MM.1S (cell line): ENCODE data around the gene PFN3.
"Not testable (repeated sequence)": the region's sequence is repeated elsewhere in the genome, so short reads cannot be mapped to it uniquely, and the experiment has no call there.

Source experiments
- DNase-seq: peaks from one replicate; pipeline ENCODE4 v3.0.0-alpha.2; 2015
- H2AFZ ChIP-seq: fragments of 300-600 bp; sonication (generic); 2 replicates; pipeline ENCODE4 v1.6.0; 2016; ENCODE audit warnings: antibody characterized with exemption, low read length
- H3F3A ChIP-seq: fragments of 300-600 bp; sonication (generic); 2 replicates; pipeline ENCODE4 v1.6.1; 2016; ENCODE audit warnings: mild to moderate bottlenecking, antibody characterized with exemption, low read length, moderate library complexity, mixed read lengths; ENCODE audit not compliant: insufficient read depth
- H3K27ac ChIP-seq: fragments of 300-600 bp; sonication (generic); 2 replicates; pipeline ENCODE4 v1.5.1; 2016; ENCODE audit warnings: mild to moderate bottlenecking, low read length
- H3K27me3 ChIP-seq: fragments of 300-600 bp; sonication (generic); replicated peaks from 2 replicates; pipeline ENCODE4 v1.6.0; 2016; ENCODE audit warnings: low read length; ENCODE audit not compliant: insufficient read depth
- H3K36me3 ChIP-seq: fragments of 300-600 bp; sonication (generic); replicated peaks from 2 replicates; pipeline ENCODE4 v1.6.1; 2016; ENCODE audit warnings: mild to moderate bottlenecking, low read length, mixed read lengths; ENCODE audit not compliant: insufficient read depth
- H3K4me1 ChIP-seq: fragments of 300-600 bp; sonication (generic); 2 replicates; pipeline ENCODE4 v1.6.1; 2016; ENCODE audit warnings: low read length, mixed read lengths
- H3K4me2 ChIP-seq: fragments of 300-600 bp; sonication (generic); 2 replicates; pipeline ENCODE4 v1.6.0; 2016; ENCODE audit warnings: low read depth, low read length
- H3K4me3 ChIP-seq: fragments of 300-600 bp; sonication (generic); 2 replicates; pipeline ENCODE4 v1.5.1; 2016; ENCODE audit warnings: low read length, mixed read lengths
- H3K79me2 ChIP-seq: fragments of 300-600 bp; sonication (generic); 2 replicates; pipeline ENCODE4 v1.6.1; 2016; ENCODE audit warnings: mixed run types, low read length, mixed read lengths
- H3K9ac ChIP-seq: fragments of 300-600 bp; sonication (generic); 2 replicates; pipeline ENCODE4 v1.6.1; 2016; ENCODE audit warnings: low read length, mixed read lengths
- H3K9me2 ChIP-seq: fragments of 300-600 bp; sonication (generic); replicated peaks from 2 replicates; pipeline ENCODE4 v1.6.1; 2016; ENCODE audit warnings: mild to moderate bottlenecking, low read length, mixed read lengths; ENCODE audit not compliant: insufficient read depth
- H3K9me3 ChIP-seq: fragments of 300-600 bp; sonication (generic); replicated peaks from 2 replicates; pipeline ENCODE4 v1.6.1; 2016; ENCODE audit warnings: mild to moderate bottlenecking, low read length, mixed read lengths; ENCODE audit not compliant: insufficient read depth
- H4K20me1 ChIP-seq: fragments of 300-600 bp; sonication (generic); 2 replicates; pipeline ENCODE4 v1.6.1; 2016; ENCODE audit warnings: mild to moderate bottlenecking, low read length, moderate library complexity, mixed read lengths; ENCODE audit not compliant: insufficient read depth
- EZH2 ChIP-seq: fragments of 300-600 bp; sonication (generic); optimal IDR thresholded peaks from 2 replicates; pipeline ENCODE3; 2017; ENCODE audit warnings: low read depth, mild to moderate bottlenecking, antibody characterized with exemption, low read length, mixed read lengths
- EZH2phosphoT487 ChIP-seq: fragments of 300-600 bp; sonication (generic); IDR thresholded peaks from 2 replicates; pipeline ENCODE4 v1.6.1; 2018; ENCODE audit warnings: antibody characterized with exemption, low read length
- TF ChIP-seq, protein P1 (sequence below): fragments of 300-600 bp; sonication (generic); IDR thresholded peaks from 2 replicates; pipeline ENCODE4 v1.5.1; 2016; ENCODE audit warnings: antibody characterized with exemption, low read length, mixed read lengths

PFN3 gene

DNA sequence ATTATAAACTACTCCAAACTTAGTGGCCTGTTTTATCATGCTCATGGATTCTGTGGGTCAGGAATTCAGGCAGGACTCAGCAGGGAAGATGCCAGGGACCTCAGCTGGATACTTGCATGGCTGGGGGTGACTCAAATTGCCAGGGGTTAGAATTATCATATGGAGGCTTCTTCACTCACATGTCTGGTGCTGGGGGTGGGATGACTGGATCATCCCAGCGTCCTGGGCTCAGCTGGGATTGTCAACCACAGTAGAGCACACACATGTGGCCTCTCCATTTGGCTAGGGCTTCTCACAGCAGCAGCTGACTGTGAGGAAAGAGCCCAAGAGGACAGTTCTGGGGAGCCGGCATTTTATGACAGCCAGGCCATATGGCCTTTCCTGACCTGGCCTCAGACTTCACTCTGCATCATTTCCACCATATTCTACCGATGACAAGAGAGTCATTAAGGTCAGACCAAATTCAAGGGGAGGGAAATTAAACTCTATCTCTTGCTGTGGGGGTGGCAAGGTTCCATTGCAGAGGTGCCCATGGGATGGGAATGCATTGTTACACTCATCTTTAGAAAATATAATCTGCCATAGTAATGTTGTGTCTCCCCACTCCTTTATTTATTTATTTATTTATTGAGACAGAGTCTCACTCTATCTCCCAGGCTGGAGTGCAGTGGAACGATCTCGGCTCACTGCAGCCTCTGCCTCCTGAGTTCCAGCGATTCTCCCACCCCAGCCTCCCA is 20.8 kb upstream of the PFN3 start:
- Histone ChIP-seq H3K4me3 (no peak overlapping the region), H4K20me1 (no peaks in the 10 kb centered on the region), H3K4me2 (no peak overlapping the region), H3K9me2 (no peaks in the 10 kb centered on the region), H3K27me3 (no peaks in the 10 kb centered on the region), H3K79me2 (no peaks in the 10 kb centered on the region), H3K9ac (no peak overlapping the region), H3K27ac (no peak overlapping the region), H3K9me3 (no peaks in the 10 kb centered on the region), H3K36me3 (no peaks in the 10 kb centered on the region), H2AFZ (no peak overlapping the region), H3K4me1 (peaks cover 7% of the 10 kb centered on the region), H3F3A (peaks cover 6% of the 10 kb centered on the region; the same call in 1 of the 2 replicates)
- TF ChIP-seq EZH2phosphoT487, result no peak
- TF ChIP-seq, protein P1, sequence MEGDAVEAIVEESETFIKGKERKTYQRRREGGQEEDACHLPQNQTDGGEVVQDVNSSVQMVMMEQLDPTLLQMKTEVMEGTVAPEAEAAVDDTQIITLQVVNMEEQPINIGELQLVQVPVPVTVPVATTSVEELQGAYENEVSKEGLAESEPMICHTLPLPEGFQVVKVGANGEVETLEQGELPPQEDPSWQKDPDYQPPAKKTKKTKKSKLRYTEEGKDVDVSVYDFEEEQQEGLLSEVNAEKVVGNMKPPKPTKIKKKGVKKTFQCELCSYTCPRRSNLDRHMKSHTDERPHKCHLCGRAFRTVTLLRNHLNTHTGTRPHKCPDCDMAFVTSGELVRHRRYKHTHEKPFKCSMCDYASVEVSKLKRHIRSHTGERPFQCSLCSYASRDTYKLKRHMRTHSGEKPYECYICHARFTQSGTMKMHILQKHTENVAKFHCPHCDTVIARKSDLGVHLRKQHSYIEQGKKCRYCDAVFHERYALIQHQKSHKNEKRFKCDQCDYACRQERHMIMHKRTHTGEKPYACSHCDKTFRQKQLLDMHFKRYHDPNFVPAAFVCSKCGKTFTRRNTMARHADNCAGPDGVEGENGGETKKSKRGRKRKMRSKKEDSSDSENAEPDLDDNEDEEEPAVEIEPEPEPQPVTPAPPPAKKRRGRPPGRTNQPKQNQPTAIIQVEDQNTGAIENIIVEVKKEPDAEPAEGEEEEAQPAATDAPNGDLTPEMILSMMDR, result no peak
- no peak for TF ChIP-seq EZH2
- DNase-seq, result no peak

DNA sequence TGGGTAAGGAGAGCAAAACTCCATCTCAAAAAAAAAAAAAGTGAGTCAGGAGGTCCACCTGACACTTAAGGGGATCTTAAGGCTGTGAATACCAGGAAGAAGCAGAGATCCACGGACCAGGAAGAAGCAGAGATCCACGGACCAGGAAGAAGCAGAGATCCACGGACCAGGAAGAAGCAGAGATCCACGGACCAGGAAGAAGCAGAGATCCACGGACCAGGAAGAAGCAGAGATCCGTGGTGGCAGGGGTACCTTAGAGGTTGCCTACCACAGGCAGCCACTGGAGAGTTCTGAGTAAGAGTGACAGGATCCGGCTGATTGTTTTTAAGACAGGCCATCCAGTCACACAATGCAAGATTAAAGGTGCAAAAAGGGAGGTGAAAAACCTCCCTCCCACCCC is 20.0 kb upstream of the PFN3 start:
- not testable (repeated sequence) for H3K36me3 ChIP-seq, H3K79me2 ChIP-seq, H3K9ac ChIP-seq, H3K9me2 ChIP-seq, H3K4me1 ChIP-seq, H3K27me3 ChIP-seq, DNase-seq, H3K4me2 ChIP-seq, H2AFZ ChIP-seq, H3K9me3 ChIP-seq, H3K27ac ChIP-seq, H3K4me3 ChIP-seq, H3F3A ChIP-seq, H4K20me1 ChIP-seq

DNA sequence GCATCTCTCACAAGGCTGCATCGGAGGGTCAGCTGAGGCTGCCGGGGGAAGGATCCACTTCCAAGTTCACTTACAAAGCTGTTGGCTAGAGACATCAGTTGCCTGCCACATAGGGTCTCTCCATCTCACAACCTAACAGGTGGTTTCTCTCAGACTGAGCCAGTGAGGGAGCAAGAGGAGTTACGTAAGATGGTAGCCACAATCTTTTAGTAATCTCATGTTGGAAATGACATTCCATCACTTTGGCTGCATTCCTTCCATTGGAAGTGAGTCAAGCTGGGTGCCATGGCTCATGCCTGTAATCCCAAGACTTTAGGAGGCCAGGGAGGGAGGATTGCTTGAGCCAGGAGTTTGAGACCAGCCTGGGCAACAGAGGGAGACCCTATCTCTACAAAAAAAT is 18.6 kb upstream of the PFN3 start:
- no peaks in the 10 kb centered on the region for H3K9me2 ChIP-seq
- H3K9ac ChIP-seq, result no peak overlapping the region
- no peak overlapping the region for H2AFZ ChIP-seq
- no peaks in the 10 kb centered on the region for H3K36me3 ChIP-seq
- peaks cover under 1% of the 10 kb centered on the region; the same call in 1 of the 2 replicates for H3K4me1 ChIP-seq
- no peak for DNase-seq
- TF ChIP-seq EZH2phosphoT487, result no peak
- TF ChIP-seq, protein P1, result no peak
- TF ChIP-seq EZH2, result no peak
- no peaks in the 10 kb centered on the region for H3K9me3 ChIP-seq
- no peaks in the 10 kb centered on the region for H3F3A ChIP-seq
- no peak overlapping the region for H3K4me3 ChIP-seq
- H3K27ac ChIP-seq, result no peak overlapping the region
- H3K27me3 ChIP-seq, result no peaks in the 10 kb centered on the region
- no peaks in the 10 kb centered on the region for H4K20me1 ChIP-seq
- H3K79me2 ChIP-seq, result no peaks in the 10 kb centered on the region
- H3K4me2 ChIP-seq, result no peak overlapping the region

DNA sequence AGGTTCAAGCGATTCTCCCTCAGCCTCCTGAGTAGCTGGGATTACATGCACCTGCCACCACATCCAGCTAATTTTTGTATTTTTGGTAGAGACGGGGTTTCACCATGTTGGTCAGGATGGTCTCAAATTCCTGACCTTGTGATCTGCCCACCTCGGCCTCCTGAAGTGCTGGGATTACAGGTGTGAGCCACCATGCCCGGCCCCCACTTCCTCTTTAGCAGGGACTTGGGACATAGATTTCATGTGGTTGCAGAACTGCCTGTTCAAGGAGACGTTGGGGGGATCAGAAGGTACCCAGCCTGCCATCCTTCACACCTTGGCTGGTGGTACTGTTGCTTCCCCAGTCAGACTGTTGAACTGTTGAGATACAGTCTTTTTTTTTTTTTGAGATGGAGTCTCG is 16.6 kb upstream of the PFN3 start:
- not testable (repeated sequence) for H2AFZ ChIP-seq, H3K4me3 ChIP-seq, H4K20me1 ChIP-seq, H3K27ac ChIP-seq, H3K9me3 ChIP-seq, H3K4me2 ChIP-seq, DNase-seq, H3K27me3 ChIP-seq, H3K9me2 ChIP-seq, H3K36me3 ChIP-seq, H3K79me2 ChIP-seq, H3K9ac ChIP-seq
- H3F3A ChIP-seq, result peaks cover 17% of the 10 kb centered on the region
- H3K4me1 ChIP-seq, result peaks cover 17% of the 10 kb centered on the region
